Measurements from ENCODE around the gene RNU1-4.
"Not testable (repeated sequence)": the region's sequence is repeated elsewhere in the genome, so short reads cannot be mapped to it uniquely, and the experiment has no call there.

Gene RNU1-4

DNA sequence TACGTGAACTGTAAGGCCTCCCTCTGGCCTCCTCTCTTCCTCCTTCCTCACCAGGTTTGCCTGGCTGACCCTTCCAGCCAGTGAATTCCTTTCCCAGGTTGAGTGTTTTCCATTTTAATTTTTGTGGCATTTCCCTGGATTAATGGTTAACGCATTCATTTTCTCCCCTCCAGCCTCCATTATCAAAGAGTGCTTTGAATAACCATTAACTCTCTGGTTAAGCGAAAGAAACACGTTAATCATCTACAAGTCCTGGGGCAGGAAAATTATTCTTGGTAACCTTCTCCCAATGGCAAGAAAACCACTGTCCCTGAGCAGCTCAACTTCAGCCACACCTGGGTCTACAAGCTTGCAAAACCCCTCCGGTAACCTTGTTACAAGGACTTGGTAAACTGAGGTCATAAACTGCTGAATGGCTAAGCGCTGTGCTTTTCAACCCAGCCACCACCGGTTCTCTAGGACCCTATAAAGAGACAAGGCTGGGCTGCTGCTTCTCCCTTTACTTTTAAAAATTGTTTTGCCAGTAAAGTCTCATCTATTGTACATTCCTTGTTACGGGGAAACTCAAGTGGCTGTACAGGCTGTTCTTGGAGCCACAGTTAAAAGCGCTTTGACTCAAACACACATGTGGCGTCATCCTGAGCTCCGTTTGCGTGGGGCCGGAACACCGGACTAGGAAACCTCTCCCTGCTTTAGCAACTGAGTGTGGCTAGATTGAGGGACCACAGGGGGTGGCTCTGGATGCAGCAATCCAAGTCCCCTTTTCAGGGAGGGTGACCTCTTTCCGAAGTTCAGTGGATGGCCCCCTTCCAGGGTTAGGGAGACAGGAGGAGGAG lies 24.7 kb downstream of the RNU1-4 start:
- H3K4me3 ChIP-seq (ENCODE audit: low read depth, low read length); H3K36me3 ChIP-seq; DNase-seq; H3K27ac ChIP-seq; H3K27me3 ChIP-seq (ENCODE audit: insufficient read depth, low read depth, severe bottlenecking); H3K9me3 ChIP-seq (ENCODE audit: severe bottlenecking): not testable (repeated sequence)

DNA sequence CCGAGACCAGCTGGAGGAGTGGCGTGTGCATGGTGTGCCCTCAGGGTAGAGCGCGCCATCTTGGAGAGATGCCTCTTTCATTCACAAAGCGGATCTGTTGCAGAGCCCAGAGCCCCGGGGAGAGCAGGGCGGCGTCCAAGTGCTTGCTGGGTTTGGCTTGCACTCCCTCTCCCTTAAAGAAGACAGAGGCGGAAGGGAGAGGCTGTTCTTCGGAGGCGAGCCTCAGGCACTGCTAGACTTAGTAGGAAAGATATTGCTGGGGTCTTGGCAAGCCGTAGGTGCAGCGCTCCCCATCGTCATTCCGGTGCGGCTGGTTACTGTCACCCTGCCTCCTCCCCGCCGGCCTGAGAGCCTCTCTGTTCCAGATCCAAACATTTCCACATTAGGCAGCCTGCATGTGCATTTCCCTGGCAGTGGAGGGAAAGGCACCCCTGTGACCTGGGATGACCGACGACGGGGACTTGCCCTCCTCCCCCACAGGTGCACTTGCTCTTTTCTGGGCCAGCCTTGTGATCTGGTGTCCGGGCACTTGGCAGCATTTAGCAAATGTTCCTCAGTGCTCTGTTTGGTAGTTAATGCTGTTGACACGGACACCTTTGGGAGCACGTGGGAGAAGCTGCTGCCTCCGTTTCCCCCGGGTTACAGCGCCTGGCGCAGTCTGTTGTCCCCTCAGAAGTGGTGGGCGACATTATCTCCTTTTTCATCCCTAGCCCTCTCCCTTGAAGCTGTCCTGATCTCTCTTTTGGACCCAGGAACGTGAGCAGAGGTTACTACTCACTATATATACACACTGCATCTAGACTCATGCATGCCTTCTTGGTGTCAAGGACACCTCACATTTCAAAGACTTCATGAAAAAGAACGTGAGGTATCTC lies 25.7 kb downstream of the RNU1-4 start:
- H3K9me3 ChIP-seq (ENCODE audit: severe bottlenecking); H3K27me3 ChIP-seq (ENCODE audit: insufficient read depth, low read depth, severe bottlenecking); H3K4me3 ChIP-seq (ENCODE audit: low read depth, low read length); H3K27ac ChIP-seq; H3K36me3 ChIP-seq; DNase-seq: not testable (repeated sequence)

DNA sequence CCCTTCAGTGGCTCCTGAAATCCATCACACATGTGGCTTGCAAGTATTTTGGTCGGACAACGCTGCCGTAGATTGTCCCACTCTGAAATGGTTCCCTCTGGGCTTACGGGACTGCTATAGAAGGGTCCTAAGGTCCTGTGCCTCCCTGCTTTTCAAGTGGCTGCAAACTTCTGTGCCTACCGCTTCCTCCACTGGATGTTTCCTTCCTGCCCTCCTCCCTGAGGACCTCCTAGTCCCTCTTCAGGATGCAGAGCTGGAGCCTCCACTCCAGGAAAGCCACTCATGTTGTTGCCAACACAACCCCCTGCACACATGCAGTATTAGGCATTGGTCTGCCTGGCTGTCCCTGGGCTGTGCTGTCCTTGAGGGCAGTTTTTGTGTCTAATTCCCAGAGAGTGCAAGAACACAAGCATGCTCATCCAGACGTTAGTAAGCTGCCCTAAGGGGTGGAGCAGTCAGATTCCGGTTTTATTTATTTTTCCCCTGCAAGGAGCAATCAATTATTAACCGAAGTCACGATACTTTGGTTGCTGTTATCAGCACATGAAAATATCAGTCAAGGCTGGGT lies 26.5 kb downstream of the RNU1-4 start:
- not testable (repeated sequence) for H3K9me3 ChIP-seq (ENCODE audit: severe bottlenecking); H3K27me3 ChIP-seq (ENCODE audit: insufficient read depth, low read depth, severe bottlenecking); H3K36me3 ChIP-seq; H3K4me3 ChIP-seq (ENCODE audit: low read depth, low read length); H3K27ac ChIP-seq; DNase-seq

DNA sequence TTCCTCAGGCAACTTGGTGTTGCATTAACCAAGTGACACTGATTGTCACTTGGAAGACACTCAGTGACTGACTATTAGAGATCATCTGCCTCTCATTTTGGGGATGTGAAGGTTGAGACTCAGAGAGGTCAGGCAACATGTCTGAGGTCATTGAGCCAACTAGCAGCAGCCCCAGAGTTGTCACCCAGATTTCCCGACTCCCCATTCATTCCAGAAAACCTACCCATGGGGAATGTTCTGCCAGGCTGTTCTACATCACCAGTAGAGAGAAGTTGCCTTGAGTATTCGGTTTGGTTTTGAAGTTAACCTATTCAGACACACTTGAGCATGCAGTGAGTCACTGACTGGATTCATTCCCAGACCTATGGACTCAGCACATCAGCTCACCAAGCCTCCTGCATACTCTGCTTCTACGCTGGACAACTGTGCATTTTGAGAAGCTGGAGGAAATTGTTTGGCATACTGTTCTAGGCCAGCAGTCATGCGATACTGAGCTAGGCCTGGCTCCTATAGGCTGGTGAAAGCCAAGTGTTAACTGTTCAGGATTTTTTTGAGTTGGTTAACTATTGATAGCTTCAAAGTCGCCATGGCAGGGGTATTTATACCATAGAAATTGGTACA lies 29.9 kb downstream of the RNU1-4 start:
- not testable (repeated sequence) for H3K36me3 ChIP-seq; H3K27me3 ChIP-seq (ENCODE audit: insufficient read depth, low read depth, severe bottlenecking); H3K4me3 ChIP-seq (ENCODE audit: low read depth, low read length); H3K9me3 ChIP-seq (ENCODE audit: severe bottlenecking); DNase-seq; H3K27ac ChIP-seq

DNA sequence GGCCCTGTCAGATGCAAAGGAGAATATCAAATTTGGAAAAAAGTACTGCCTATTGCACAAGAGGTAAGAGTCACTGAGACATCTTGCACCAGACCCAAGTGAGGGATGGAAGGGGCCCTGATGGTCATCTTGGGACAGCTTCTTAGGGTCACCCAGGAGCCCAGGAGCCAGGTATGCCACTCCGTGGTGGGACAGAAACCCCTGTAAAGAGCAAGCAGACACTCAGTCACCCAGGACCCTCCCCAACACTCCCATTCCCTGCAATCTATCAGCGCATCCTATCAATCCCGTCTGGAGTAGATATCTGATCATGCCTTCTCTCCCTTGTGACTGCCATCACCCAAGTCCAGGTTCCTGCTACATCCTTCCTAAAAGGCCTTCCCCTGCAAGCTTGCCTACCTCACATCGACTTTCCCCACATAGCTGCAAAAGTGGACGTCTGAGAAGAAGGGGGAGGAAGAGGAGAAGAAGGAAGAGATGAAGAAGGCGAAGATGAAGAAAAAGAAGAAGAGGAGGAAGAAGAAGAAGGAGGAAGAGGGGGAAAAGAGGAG lies 30.7 kb downstream of the RNU1-4 start:
- H3K27ac ChIP-seq; H3K36me3 ChIP-seq; H3K4me3 ChIP-seq (ENCODE audit: low read depth, low read length); H3K9me3 ChIP-seq (ENCODE audit: severe bottlenecking); H3K27me3 ChIP-seq (ENCODE audit: insufficient read depth, low read depth, severe bottlenecking); DNase-seq: not testable (repeated sequence)

DNA sequence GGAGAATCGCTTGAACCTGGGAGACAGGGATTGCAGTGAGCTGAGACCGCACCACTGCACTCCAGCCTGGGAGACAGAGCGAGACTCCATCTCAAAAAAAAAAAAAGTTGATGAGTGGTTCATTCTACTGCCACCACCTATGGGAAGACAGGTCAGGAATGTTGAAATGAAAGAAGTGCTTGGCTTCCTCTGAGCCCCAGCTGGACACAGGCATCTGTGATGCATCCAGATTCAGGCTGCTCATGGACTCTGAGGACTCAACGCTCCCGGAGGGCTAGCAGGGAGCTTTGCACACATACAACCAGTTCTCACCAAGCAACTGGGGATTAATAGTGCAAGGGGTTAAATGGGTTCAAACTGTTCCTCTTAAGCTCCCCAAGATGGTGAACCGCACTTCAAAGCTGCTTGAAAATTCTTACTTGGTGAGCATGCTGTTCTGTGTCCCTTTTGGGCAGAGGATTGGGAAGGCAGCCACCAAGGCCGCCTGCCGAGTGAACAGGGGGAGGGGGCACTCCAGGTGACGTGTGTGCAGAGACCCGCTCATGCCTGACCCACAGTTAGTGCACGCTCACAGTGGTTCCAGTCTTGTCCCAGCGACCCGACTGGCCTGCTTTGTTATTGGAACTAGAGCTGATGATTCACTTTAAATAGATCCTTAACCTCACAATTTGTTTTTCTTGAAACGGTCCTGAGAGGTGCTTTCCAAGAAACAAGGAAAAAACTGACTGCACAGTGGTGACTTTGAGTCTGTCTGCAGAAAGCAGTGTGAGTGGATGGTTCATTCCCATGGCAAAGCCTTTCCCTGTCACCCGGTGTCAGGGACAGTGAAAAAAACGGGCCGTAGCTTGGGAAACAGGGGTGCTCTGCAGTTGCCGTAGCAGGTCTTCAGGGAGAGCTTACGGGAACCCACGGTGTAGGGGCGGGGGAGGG lies 32.2 kb downstream of the RNU1-4 start:
- not testable (repeated sequence) for H3K27me3 ChIP-seq (ENCODE audit: insufficient read depth, low read depth, severe bottlenecking); H3K27ac ChIP-seq; H3K9me3 ChIP-seq (ENCODE audit: severe bottlenecking); H3K36me3 ChIP-seq
- DNase-seq = peak; percentile 44
- peak overlapping the region; percentile 11; the same call in 1 of the 2 replicates for H3K4me3 ChIP-seq (ENCODE audit: low read depth, low read length)

DNA sequence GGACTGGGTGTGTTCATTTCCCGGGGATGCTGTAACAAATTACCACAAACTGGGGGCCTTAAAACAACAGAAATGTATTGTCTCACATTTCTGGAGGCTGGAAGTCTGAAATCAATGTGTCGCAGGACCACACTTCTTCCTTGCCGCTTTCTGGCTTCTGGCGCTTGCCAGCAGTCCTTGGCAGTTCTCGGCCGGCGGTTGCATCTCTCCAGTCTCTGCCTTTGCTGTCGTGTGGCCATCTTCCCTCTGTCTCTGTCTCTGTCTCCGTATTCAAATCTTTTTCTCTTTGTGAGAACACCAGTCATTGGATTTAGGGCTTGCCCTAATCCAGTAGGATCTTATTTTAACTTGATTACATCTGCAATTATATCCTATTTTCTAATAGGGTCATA lies 32.9 kb downstream of the RNU1-4 start:
- not testable (repeated sequence) for H3K4me3 ChIP-seq (ENCODE audit: low read depth, low read length); H3K27ac ChIP-seq; H3K27me3 ChIP-seq (ENCODE audit: insufficient read depth, low read depth, severe bottlenecking); H3K9me3 ChIP-seq (ENCODE audit: severe bottlenecking); H3K36me3 ChIP-seq; DNase-seq

DNA sequence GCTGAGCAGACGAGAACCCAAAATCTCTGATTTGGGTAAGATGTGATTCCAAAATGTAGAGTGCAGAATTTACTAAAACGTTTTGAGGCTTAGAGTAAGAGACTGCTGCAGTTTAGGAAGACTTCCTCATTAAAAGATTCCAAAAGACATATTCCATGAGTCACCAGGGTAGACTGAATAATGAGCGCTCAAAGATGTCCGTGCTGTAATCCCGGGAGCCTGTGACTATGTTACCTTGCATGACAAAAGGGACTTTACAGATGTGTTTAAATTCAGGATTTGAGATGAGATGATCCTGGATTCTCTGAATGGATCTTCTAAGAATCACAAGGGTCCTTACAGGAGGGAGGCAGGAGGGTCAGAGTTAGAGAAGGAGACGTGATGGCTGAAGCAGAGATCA lies 33.4 kb downstream of the RNU1-4 start:
- not testable (repeated sequence) for H3K27me3 ChIP-seq (ENCODE audit: insufficient read depth, low read depth, severe bottlenecking); H3K9me3 ChIP-seq (ENCODE audit: severe bottlenecking); H3K27ac ChIP-seq; DNase-seq; H3K4me3 ChIP-seq (ENCODE audit: low read depth, low read length); H3K36me3 ChIP-seq

DNA sequence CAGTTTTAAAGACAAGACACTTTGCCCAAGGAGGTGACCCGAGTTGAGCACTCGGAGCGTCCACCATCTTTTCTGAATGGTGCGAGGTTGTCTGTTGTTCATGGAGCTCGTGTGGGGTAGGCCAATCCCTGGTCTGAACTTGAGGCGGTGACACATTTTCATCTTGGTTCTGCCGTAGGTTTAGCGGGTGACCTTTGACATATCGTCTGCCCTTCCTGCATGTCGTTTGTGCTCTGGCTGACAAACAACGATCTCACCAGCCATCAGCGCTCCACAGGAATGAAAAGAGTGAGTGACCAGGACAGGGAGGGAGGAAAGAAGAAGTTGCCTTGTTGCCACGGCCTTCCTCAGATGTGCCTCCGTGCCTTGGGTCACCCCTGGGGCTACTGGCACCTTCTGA lies 34.5 kb downstream of the RNU1-4 start:
- not testable (repeated sequence) for H3K36me3 ChIP-seq; H3K4me3 ChIP-seq (ENCODE audit: low read depth, low read length); H3K27ac ChIP-seq; DNase-seq; H3K9me3 ChIP-seq (ENCODE audit: severe bottlenecking); H3K27me3 ChIP-seq (ENCODE audit: insufficient read depth, low read depth, severe bottlenecking)

DNA sequence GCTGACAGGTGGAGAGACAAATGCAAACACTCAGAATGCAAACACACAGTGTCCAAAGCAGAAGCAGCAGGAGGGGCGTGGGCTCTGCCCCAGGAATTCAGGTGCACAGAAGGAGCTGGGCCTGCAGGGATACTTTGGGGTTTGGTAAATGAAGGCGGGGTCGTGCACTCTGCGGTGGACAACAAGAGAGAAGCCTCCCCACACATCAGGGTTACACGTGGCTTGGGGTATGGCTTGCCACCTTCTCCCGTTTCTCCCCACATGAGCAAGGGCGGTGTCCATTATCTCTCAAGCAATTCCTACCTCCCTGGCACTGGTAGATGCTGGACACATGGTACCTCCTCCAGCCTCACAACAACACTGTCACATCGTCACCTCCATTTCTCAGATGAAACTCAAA lies 35.0 kb downstream of the RNU1-4 start:
- DNase-seq; H3K9me3 ChIP-seq (ENCODE audit: severe bottlenecking); H3K4me3 ChIP-seq (ENCODE audit: low read depth, low read length); H3K27me3 ChIP-seq (ENCODE audit: insufficient read depth, low read depth, severe bottlenecking); H3K27ac ChIP-seq; H3K36me3 ChIP-seq: not testable (repeated sequence)

DNA sequence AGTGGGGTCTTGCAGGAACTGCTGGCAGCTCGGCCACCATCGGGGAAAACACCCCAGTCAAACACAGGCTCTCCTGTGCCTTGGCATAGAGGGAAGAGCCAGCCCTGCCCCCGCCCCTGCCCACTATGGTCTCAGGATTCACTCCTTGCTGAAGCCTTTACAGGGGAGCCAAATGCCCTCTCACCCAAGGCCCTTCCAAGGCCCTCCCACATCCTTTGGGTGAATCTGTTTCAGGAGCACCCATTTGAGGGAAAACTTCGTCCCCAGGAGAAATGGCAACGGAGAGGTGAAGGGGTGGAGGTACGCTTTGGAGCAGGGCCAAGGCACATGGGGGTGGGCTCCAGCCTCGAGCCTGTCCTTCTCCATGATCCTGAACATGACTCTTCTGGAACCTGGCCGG lies 35.9 kb downstream of the RNU1-4 start:
- H3K4me3 ChIP-seq (ENCODE audit: low read depth, low read length); H3K36me3 ChIP-seq; H3K27me3 ChIP-seq (ENCODE audit: insufficient read depth, low read depth, severe bottlenecking); H3K27ac ChIP-seq; H3K9me3 ChIP-seq (ENCODE audit: severe bottlenecking); DNase-seq: not testable (repeated sequence)

DNA sequence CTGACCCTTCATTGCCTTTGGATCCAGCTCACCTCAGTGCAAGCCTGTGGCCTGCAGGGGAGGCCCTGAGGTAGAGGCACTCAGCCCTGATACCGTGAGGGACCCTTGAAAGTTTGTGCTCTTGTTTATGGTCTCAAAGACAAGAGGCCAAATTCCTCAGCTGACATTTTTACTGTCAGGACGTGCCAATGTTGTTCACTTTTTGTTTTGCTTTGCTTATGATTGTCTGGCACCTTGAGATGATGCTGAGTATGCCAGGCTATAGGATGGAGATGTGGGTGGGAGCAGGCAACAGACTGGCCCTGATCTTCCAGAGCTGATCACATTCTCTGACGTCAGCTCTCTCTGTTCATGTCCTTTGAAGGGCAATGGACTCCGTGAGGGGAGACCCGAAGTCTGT lies 36.5 kb downstream of the RNU1-4 start:
- not testable (repeated sequence) for H3K27me3 ChIP-seq (ENCODE audit: insufficient read depth, low read depth, severe bottlenecking); H3K4me3 ChIP-seq (ENCODE audit: low read depth, low read length); H3K36me3 ChIP-seq; H3K9me3 ChIP-seq (ENCODE audit: severe bottlenecking); H3K27ac ChIP-seq; DNase-seq

DNA sequence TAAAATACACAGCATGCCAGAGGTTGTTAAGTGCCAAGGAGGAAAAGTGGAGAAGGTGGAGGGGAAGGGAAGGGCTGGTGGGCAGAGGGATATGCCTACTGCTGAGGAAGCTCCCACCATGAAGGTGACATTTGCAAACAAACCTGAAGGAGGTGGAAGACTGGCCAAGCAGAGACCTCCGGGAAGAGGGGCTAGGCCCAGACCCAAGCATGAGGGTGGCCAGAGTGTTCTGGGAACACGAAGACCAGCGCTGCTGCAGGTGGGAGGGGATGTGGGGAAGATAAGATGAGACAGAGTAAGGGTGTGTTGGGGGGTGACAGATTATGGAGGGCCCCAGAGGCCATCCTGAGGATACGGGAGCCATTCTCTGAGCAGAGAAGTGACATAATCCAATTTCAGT lies 37.5 kb downstream of the RNU1-4 start:
- H3K27ac ChIP-seq; DNase-seq; H3K4me3 ChIP-seq (ENCODE audit: low read depth, low read length); H3K9me3 ChIP-seq (ENCODE audit: severe bottlenecking); H3K36me3 ChIP-seq; H3K27me3 ChIP-seq (ENCODE audit: insufficient read depth, low read depth, severe bottlenecking): not testable (repeated sequence)

Measured in WERI-Rb-1 (cell line).